ENCODE results near the gene ALAS1. TPM values are rescaled to one million over a fixed set of nuclear protein-coding genes. Genes with fewer than 3 reads are reported as not detected.

Gene ALAS1
- polyA plus RNA-seq, 1 donor (not counting 4 experiments of a cell fraction or from before 2014, with no cell fraction given) = 74.1 TPM

- no peak overlapping the region for H2AFZ ChIP-seq (ENCODE audit: control insufficient read depth, low read length)
- H3K4me3 ChIP-seq (ENCODE audit: control insufficient read depth in 2 of 3, extremely low read depth in 1 of 3, insufficient read depth in 2 of 3, low read depth in 1 of 3, low read length in 3 of 3) = no peak overlapping the region
- no peak overlapping the region for H3K4me2 ChIP-seq (ENCODE audit: control insufficient read depth, extremely low read depth, insufficient read depth, low read depth, low read length)
- H3K9ac ChIP-seq (ENCODE audit: control insufficient read depth, extremely low read depth, insufficient read depth, low read length) = no peak overlapping the region
- DNase-seq (ENCODE audit: low read depth, low spot score) (no peak), FAIRE-seq (no peak)
- H3K9me3 ChIP-seq (ENCODE audit: control insufficient read depth, low read depth, low read length) = no peaks in the 10 kb centered on the region
- H3K79me2 ChIP-seq (ENCODE audit: control insufficient read depth, insufficient read depth, low read length) = peaks cover 18% of the 10 kb centered on the region
- no peaks in the 10 kb centered on the region for H4K20me1 ChIP-seq (ENCODE audit: control insufficient read depth, extremely low read depth, insufficient read depth, low read length)
- peaks cover 25 to 44% of the 10 kb centered on the region in 2 experiments for H3K36me3 ChIP-seq (ENCODE audit: control insufficient read depth in 2 of 2, extremely low read depth in 1 of 2, insufficient read depth in 2 of 2, low read length in 2 of 2)
- no peaks in the 10 kb centered on the region for H3K27me3 ChIP-seq (ENCODE audit: control insufficient read depth, extremely low read depth, insufficient read depth, low read length)
- no peaks in the 10 kb centered on the region for H3K9me1 ChIP-seq (ENCODE audit: control insufficient read depth, extremely low read depth, insufficient read depth, low read length)
- peaks cover 27% of the 10 kb centered on the region for H3K4me1 ChIP-seq (ENCODE audit: control insufficient read depth, extremely low read depth, insufficient read depth, low read length)
- no peak overlapping the region for H3K27ac ChIP-seq (ENCODE audit: control insufficient read depth, insufficient read depth, low read length)
- TF ChIP-seq, protein P1, sequence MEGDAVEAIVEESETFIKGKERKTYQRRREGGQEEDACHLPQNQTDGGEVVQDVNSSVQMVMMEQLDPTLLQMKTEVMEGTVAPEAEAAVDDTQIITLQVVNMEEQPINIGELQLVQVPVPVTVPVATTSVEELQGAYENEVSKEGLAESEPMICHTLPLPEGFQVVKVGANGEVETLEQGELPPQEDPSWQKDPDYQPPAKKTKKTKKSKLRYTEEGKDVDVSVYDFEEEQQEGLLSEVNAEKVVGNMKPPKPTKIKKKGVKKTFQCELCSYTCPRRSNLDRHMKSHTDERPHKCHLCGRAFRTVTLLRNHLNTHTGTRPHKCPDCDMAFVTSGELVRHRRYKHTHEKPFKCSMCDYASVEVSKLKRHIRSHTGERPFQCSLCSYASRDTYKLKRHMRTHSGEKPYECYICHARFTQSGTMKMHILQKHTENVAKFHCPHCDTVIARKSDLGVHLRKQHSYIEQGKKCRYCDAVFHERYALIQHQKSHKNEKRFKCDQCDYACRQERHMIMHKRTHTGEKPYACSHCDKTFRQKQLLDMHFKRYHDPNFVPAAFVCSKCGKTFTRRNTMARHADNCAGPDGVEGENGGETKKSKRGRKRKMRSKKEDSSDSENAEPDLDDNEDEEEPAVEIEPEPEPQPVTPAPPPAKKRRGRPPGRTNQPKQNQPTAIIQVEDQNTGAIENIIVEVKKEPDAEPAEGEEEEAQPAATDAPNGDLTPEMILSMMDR (optimal IDR thresholded peaks at IDR 0.05 in 1 of 3, IDR thresholded peaks at IDR 0.05 in 1 of 3, conservative IDR thresholded peaks at IDR 0.05 in 1 of 3; ENCODE audit: extremely low read depth in 1 of 3, insufficient read depth in 2 of 3, low read length in 3 of 3) = no peak
- no peak for TF ChIP-seq EZH2 (IDR thresholded peaks at IDR 0.05; ENCODE audit: low read length)
- dilution Hi-C loops (cut with MboI; ENCODE audit: extremely low pct_ligation_motif_present, low sequenced_read_pairs) = no loop called here
Measured at GRCh38 chr3:52202384-52203077, 4.6 kb downstream of the ALAS1 start.

- dilution Hi-C loops (cut with MboI; ENCODE audit: extremely low pct_ligation_motif_present, low sequenced_read_pairs) = no loop called here
- no peak overlapping the region for H3K27ac ChIP-seq (ENCODE audit: control insufficient read depth, insufficient read depth, low read length)
- FAIRE-seq (no peak), DNase-seq (ENCODE audit: low read depth, low spot score) (no peak)
- H3K9me1 ChIP-seq (ENCODE audit: control insufficient read depth, extremely low read depth, insufficient read depth, low read length) = no peaks in the 10 kb centered on the region
- H2AFZ ChIP-seq (ENCODE audit: control insufficient read depth, low read length) = no peak overlapping the region
- no peak overlapping the region for H3K4me3 ChIP-seq (ENCODE audit: control insufficient read depth in 2 of 3, extremely low read depth in 1 of 3, insufficient read depth in 2 of 3, low read depth in 1 of 3, low read length in 3 of 3)
- no peaks in the 10 kb centered on the region for H3K9me3 ChIP-seq (ENCODE audit: control insufficient read depth, low read depth, low read length)
- TF ChIP-seq, protein P1 (optimal IDR thresholded peaks at IDR 0.05 in 1 of 3, IDR thresholded peaks at IDR 0.05 in 1 of 3, conservative IDR thresholded peaks at IDR 0.05 in 1 of 3; ENCODE audit: extremely low read depth in 1 of 3, insufficient read depth in 2 of 3, low read length in 3 of 3) = no peak
- TF ChIP-seq EZH2 (IDR thresholded peaks at IDR 0.05; ENCODE audit: low read length) = no peak
- peaks cover 30 to 56% of the 10 kb centered on the region in 2 experiments for H3K36me3 ChIP-seq (ENCODE audit: control insufficient read depth in 2 of 2, extremely low read depth in 1 of 2, insufficient read depth in 2 of 2, low read length in 2 of 2)
- peaks cover 22% of the 10 kb centered on the region for H3K4me1 ChIP-seq (ENCODE audit: control insufficient read depth, extremely low read depth, insufficient read depth, low read length)
- H4K20me1 ChIP-seq (ENCODE audit: control insufficient read depth, extremely low read depth, insufficient read depth, low read length) = no peaks in the 10 kb centered on the region
- H3K9ac ChIP-seq (ENCODE audit: control insufficient read depth, extremely low read depth, insufficient read depth, low read length) = no peak overlapping the region
- no peak overlapping the region for H3K4me2 ChIP-seq (ENCODE audit: control insufficient read depth, extremely low read depth, insufficient read depth, low read depth, low read length)
- peaks cover 11% of the 10 kb centered on the region for H3K79me2 ChIP-seq (ENCODE audit: control insufficient read depth, insufficient read depth, low read length)
- H3K27me3 ChIP-seq (ENCODE audit: control insufficient read depth, extremely low read depth, insufficient read depth, low read length) = no peaks in the 10 kb centered on the region
Measured at GRCh38 chr3:52203701-52204100, 5.7 kb downstream of the ALAS1 start.
